OCI-LY7 (cell line): ENCODE data around the gene CCNDBP1. TPM values are rescaled to one million over a fixed set of nuclear protein-coding genes. Genes with fewer than 3 reads are reported as not detected.

Experiments
- Bru-seq: library from RNA; stranded (reverse); fragments of 400-500 nt; gene quantifications from one replicate; lab custom pipeline; 2021; lab: Mats Ljungman, UMichigan
- BruChase-seq, 2 experiments: library from RNA; stranded (reverse); fragments of 400-500 nt; gene quantifications; one replicate each; lab custom pipeline; 2021; lab: Mats Ljungman, UMichigan
- BruUV-seq: library from RNA; stranded (reverse); fragments of 400-500 nt; replicated peaks from 2 replicates; lab custom pipeline; 2021; lab: Mats Ljungman, UMichigan
- CTCF ChIA-PET: fragments of 300-600 bp; sonication (Branson Sonifier 250); formaldehyde crosslinking; loops from one replicate; lab custom pipeline; 2022; ENCODE audit warnings: antibody characterized with exemption; ENCODE audit not compliant: unreplicated experiment; lab: Charles Lee
- POLR2A ChIA-PET: fragments of 300-600 bp; sonication (Branson Sonifier 250); formaldehyde crosslinking; loops from one replicate; lab custom pipeline; 2022; ENCODE audit warnings: antibody characterized with exemption; lab: Charles Lee
- DNase-seq: peaks from one replicate; pipeline ENCODE4 v3.0.0-alpha.2; 2015; ENCODE audit warnings: low spot score
- H2AFZ ChIP-seq: fragments of 200-600 bp; sonication (generic), shearing (Covaris generic); 2 replicates; pipeline ENCODE4 v1.6.1; 2014; ENCODE audit warnings: mild to moderate bottlenecking, antibody characterized with exemption, low read length, moderate library complexity
- H3K27ac ChIP-seq: fragments of 200-600 bp; sonication (generic); 2 replicates; pipeline ENCODE4 v1.5.1; 2014; ENCODE audit warnings: mixed run types, low read depth, mild to moderate bottlenecking, moderate library complexity, low read length, inconsistent platforms; ENCODE audit not compliant: poor library complexity, severe bottlenecking
- H3K36me3 ChIP-seq: fragments of 200-600 bp; sonication (generic); 2 replicates; pipeline ENCODE4 v1.6.1; 2014; ENCODE audit warnings: mild to moderate bottlenecking, antibody characterized with exemption, low read length, moderate library complexity, mixed read lengths; ENCODE audit not compliant: insufficient read depth
- H3K4me1 ChIP-seq: fragments of 200-600 bp; sonication (generic); 2 replicates; pipeline ENCODE4 v1.5.1; 2014; ENCODE audit warnings: mild to moderate bottlenecking, low read length; ENCODE audit not compliant: insufficient read depth, poor library complexity, severe bottlenecking
- H3K4me2 ChIP-seq: fragments of 200-600 bp; sonication (generic); 2 replicates; pipeline ENCODE4 v1.6.1; 2014; ENCODE audit warnings: mild to moderate bottlenecking, low read length
- H3K4me3 ChIP-seq: fragments of 200-600 bp; sonication (generic); 2 replicates; pipeline ENCODE4 v1.5.1; 2014; ENCODE audit warnings: mild to moderate bottlenecking, low read depth, low read length; ENCODE audit not compliant: poor library complexity, severe bottlenecking
- H3K79me2 ChIP-seq: fragments of 200-600 bp; sonication (generic); 2 replicates; pipeline ENCODE4 v1.6.1; 2016; ENCODE audit warnings: low read depth, mild to moderate bottlenecking, low read length, moderate library complexity, mixed read lengths; ENCODE audit not compliant: insufficient read depth
- H3K9me2 ChIP-seq: fragments of 200-600 bp; sonication (generic); 2 replicates; pipeline ENCODE4 v1.6.1; 2016; ENCODE audit warnings: mild to moderate bottlenecking, low read length, mixed read lengths; ENCODE audit not compliant: insufficient read depth
- H3K9me3 ChIP-seq: fragments of 200-600 bp; sonication (generic); 2 replicates; pipeline ENCODE4 v1.6.1; 2014; ENCODE audit warnings: mild to moderate bottlenecking, mixed run types, low read length, mixed read lengths
- H4K20me1 ChIP-seq: fragments of 200-600 bp; sonication (generic); 2 replicates; pipeline ENCODE4 v1.6.1; 2014; ENCODE audit warnings: mild to moderate bottlenecking, antibody characterized with exemption, low read length, moderate library complexity, mixed read lengths; ENCODE audit not compliant: insufficient read depth
- CTCF ChIP-seq: fragments of 200-600 bp; sonication (generic); conservative IDR thresholded peaks from 2 replicates; pipeline ENCODE4 v1.5.1; 2014; ENCODE audit warnings: mild to moderate bottlenecking, antibody characterized with exemption, low read length, moderate library complexity, mixed read lengths
- EZH2phosphoT487 ChIP-seq: fragments of 200-600 bp; sonication (generic); IDR thresholded peaks from 2 replicates; pipeline ENCODE4 v1.6.1; 2018; ENCODE audit warnings: low read depth, borderline replicate concordance, mild to moderate bottlenecking, mixed run types, antibody characterized with exemption, low read length, moderate library complexity, mixed read lengths
- intact Hi-C: fragments of 100-400 bp; cut with micrococcal nuclease; formaldehyde crosslinking; loops from one replicate; pipeline ENCODE4 v1.10.0; 2022; ENCODE audit not compliant: unreplicated experiment
- long read RNA-seq: library from polyadenylated mRNA; stranded (forward); transcript quantifications from one replicate; pipeline ENCODE4 v2.0.0, GENCODE V29; 2022
- total RNA-seq, 2 experiments: library from RNA; depleted of rRNA in 1 of 2; stranded (reverse); fragments of >200 nt in 1 of 2; shearing (Covaris generic) in 1 of 2; gene quantifications; 2 replicates each; pipeline ENCODE4 v1.2.3, GENCODE V29; 2014 to 2022

Gene CCNDBP1
- 46.9 and 56.0 TPM in 2 replicates for total RNA-seq (2014; rRNA removed; shearing (Covaris generic))
- 53.1 and 70.0 TPM in 2 replicates for total RNA-seq (2022)
- Bru-seq, nascent RNA: percentile 72 among the genes with signal in this experiment
- BruChase-seq, experiment 1, labeled RNA remaining after a 6-hour chase: percentile 70 among the genes with signal in this experiment
- BruChase-seq, experiment 2, labeled RNA remaining after a 2-hour chase: percentile 66 among the genes with signal in this experiment
- long read RNA-seq, transcript CCNDBP1-201 (11 exons, 3,660 nt): major isoform, 130 of 161 reads
- long read RNA-seq, partial matches to known transcripts: 13 of 161 reads
- long read RNA-seq, other reads (novel, unspliced or antisense): 7 of 161 reads

- intact Hi-C loops: loop anchor here (1.0 to 2.0 kb wide), 2 partner anchors 53 to 100 kb away; partner anchors contain the start of gene TMEM62
- Histone ChIP-seq H3K36me3 (peaks cover 46% of the 10 kb centered on the region), H3K4me1 (peaks cover 13% of the 10 kb centered on the region), H3K4me3 (peak within 1 kb of the TSS; percentile 86), H3K27ac (peak within 1 kb of the TSS; percentile 72), H3K79me2 (peaks cover 18% of the 10 kb centered on the region; the same call in 1 of the 2 replicates), H3K4me2 (peak within 1 kb of the TSS; percentile 77), H2AFZ (peak within 1 kb of the TSS; percentile 81), H4K20me1 (no peaks in the 10 kb centered on the region), H3K9me3 (no peaks in the 10 kb centered on the region), H3K9me2 (no peaks in the 10 kb centered on the region)
- peak; percentile 92 for DNase-seq
- POLR2A ChIA-PET: no interaction called here
- peak; percentile 72 for TF ChIP-seq CTCF
- no peak for TF ChIP-seq EZH2phosphoT487
- CTCF ChIA-PET: interaction anchor here (1.2 kb wide), 1 partner anchor 40 kb away, joined by 3 read pairs; no protein-coding TSS in a partner anchor
- BruUV-seq: no TSS peak
Observed at GRCh38 chr15:43185157-43186002, at the start of gene CCNDBP1. CCNDBP1 (plus strand) TSS chr15:43185403; CDS start chr15:43185499, 96 bp downstream.

- Histone ChIP-seq H3K4me2 (peak overlapping the region; percentile 30; the same call in 1 of the 2 replicates), H3K27ac (no peak overlapping the region), H3K9me3 (no peaks in the 10 kb centered on the region), H3K9me2 (no peaks in the 10 kb centered on the region), H2AFZ (no peak overlapping the region), H3K4me3 (no peak overlapping the region), H3K79me2 (no peaks in the 10 kb centered on the region), H3K36me3 (peaks cover 72% of the 10 kb centered on the region), H3K4me1 (peaks cover 17% of the 10 kb centered on the region), H4K20me1 (no peaks in the 10 kb centered on the region)
- BruUV-seq: no TSS peak
- TF ChIP-seq EZH2phosphoT487: no peak
- TF ChIP-seq CTCF: no peak
- ChIA-PET CTCF (no interaction called here), POLR2A (no interaction called here)
- intact Hi-C loops: no loop called here
- no peak for DNase-seq
Observed at GRCh38 chr15:43143203-43143941, 41.8 kb upstream of the CCNDBP1 start.
